GM12873 (cell line): ENCODE data around the gene LRP1.

ENCODE experiments used
- CTCF ChIP-seq: IDR thresholded peaks from 2 replicates; pipeline ENCODE4 v1.5.1; 2012; ENCODE audit warnings: low read depth, mild to moderate bottlenecking, moderate library complexity, low read length, control low read depth; ENCODE audit not compliant: insufficient read depth; ENCODE audit errors: missing control alignments

Gene LRP1

GRCh38 chr12:57229634-57230380 is 101.5 kb downstream of the LRP1 start, which contains the start of gene SHMT2:
Gene SHMT2, plus strand, starts transcription at chr12:57229711. Its CDS starts 68 bp downstream, at chr12:57229779.
- TF ChIP-seq CTCF = no peak

- TF ChIP-seq CTCF = no peak
Observed at GRCh38 chr12:57230381-57231155, 102.3 kb downstream of the LRP1 start.

- no peak for TF ChIP-seq CTCF
Observed at GRCh38 chr12:57231276-57232021, 103.2 kb downstream of the LRP1 start.

GRCh38 chr12:57232156-57232756 is 104.0 kb downstream of the LRP1 start:
- no peak for TF ChIP-seq CTCF

- no peak for TF ChIP-seq CTCF
Observed at GRCh38 chr12:57233357-57234232, 105.3 kb downstream of the LRP1 start.

- no peak for TF ChIP-seq CTCF
Observed at GRCh38 chr12:57234233-57234570, 105.9 kb downstream of the LRP1 start.
